Measurements from ENCODE around the gene CACNA1B.

GRCh38 chr9:138074516-138074915 is 196.9 kb downstream of the CACNA1B start:
- TF ChIP-seq POLR2AphosphoS5 (IDR thresholded peaks at IDR 0.05) = no peak
- no peak for TF ChIP-seq CTCF (IDR thresholded peaks at IDR 0.05)
- TF ChIP-seq POLR2A (IDR thresholded peaks at IDR 0.05) = no peak
- no peak for TF ChIP-seq EP300 (IDR thresholded peaks at IDR 0.05)

Data from suprapubic skin (tissue), 4 donors.